ENCODE measurements around the gene TST. TPM values are rescaled to one million over a fixed set of nuclear protein-coding genes. Genes with fewer than 3 reads are reported as not detected.

The TST gene
- total RNA-seq, 3 donors from 2014 or later (not counting 1 experiment from before 2014, with no cell fraction given): 3.1 to 4.9 (median 4.3) TPM

DNA sequence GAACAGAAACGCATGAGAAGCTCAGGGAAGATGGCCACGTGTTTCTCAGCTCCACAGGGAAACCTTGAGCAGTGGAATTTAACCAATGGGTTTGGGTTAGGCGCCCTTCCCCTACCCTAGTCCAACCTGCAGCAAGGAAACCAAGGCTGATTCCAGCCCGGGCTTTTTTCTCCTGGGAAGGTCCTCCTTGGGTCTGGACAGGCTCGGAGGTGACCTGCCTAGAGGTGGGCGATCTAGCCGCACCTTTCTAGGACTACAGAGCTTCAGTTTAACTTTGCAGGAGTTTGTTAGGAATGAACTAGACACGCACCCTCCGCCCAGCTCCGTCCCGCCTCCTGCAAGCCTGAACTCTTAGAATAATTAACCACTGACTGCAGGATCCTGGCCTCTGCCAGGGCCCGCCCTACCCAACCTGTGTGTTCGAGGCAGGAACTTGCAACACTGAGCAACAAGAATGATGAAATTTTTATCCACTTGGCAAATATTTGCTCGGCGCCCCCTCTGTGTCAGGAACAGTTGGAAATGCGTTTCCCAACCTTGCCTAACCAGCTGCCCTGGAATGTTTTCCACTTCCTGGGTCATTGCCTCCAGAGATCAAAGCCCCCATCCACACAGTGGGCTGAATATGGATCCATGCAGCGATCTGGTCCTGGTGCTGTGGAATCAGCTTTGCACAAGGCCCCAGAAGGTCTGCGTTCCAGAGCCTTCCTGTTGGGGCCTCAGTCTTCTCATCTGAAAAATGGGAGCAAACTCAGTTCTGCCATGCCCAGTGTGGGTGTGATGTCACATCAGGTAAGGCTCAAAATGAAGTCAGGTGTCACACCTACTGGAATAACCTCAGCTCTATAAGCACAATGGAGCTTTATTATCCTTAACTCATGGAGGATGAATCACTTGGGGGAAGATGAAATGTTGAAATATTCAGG is 13.6 kb upstream of the TST start:
- H3K4me1 ChIP-seq (ENCODE audit: control insufficient read depth, insufficient read depth, low read length): no peaks in the 10 kb centered on the region
- intact Hi-C loops (cut with micrococcal nuclease): no loop called here
- H3K27ac ChIP-seq (ENCODE audit: low read length): no peak overlapping the region
- H3K4me3 ChIP-seq (ENCODE audit: low read length): no peak overlapping the region
- no peaks in the 10 kb centered on the region for H3K36me3 Mint-ChIP-seq
- H3K4me1 Mint-ChIP-seq: no peaks in the 10 kb centered on the region
- WGBS (ENCODE audit: insufficient coverage): 88% methylated on average over 18 of the region's 18 CpGs
- H3K9me3 ChIP-seq (ENCODE audit: control insufficient read depth, insufficient read depth, low read length): no peaks in the 10 kb centered on the region
- peaks cover 0 to 7% of the 10 kb centered on the region in 2 donors for H3K27me3 Mint-ChIP-seq (ENCODE audit: low read depth in 2 of 2)
- no peak overlapping the region for H3K4me3 Mint-ChIP-seq
- no peak overlapping the region for H3K27ac Mint-ChIP-seq
- no peaks in the 10 kb centered on the region for H3K27me3 ChIP-seq (ENCODE audit: control insufficient read depth, insufficient read depth, low read length)
- TF ChIP-seq, protein P1, sequence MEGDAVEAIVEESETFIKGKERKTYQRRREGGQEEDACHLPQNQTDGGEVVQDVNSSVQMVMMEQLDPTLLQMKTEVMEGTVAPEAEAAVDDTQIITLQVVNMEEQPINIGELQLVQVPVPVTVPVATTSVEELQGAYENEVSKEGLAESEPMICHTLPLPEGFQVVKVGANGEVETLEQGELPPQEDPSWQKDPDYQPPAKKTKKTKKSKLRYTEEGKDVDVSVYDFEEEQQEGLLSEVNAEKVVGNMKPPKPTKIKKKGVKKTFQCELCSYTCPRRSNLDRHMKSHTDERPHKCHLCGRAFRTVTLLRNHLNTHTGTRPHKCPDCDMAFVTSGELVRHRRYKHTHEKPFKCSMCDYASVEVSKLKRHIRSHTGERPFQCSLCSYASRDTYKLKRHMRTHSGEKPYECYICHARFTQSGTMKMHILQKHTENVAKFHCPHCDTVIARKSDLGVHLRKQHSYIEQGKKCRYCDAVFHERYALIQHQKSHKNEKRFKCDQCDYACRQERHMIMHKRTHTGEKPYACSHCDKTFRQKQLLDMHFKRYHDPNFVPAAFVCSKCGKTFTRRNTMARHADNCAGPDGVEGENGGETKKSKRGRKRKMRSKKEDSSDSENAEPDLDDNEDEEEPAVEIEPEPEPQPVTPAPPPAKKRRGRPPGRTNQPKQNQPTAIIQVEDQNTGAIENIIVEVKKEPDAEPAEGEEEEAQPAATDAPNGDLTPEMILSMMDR (IDR thresholded peaks at IDR 0.05): no peak
- ATAC-seq: no peak
- H3K9me3 Mint-ChIP-seq: no peaks in the 10 kb centered on the region
- DNase-seq: no peak
- H3K36me3 ChIP-seq (ENCODE audit: control insufficient read depth, insufficient read depth, low read length): peaks cover 12% of the 10 kb centered on the region

DNA sequence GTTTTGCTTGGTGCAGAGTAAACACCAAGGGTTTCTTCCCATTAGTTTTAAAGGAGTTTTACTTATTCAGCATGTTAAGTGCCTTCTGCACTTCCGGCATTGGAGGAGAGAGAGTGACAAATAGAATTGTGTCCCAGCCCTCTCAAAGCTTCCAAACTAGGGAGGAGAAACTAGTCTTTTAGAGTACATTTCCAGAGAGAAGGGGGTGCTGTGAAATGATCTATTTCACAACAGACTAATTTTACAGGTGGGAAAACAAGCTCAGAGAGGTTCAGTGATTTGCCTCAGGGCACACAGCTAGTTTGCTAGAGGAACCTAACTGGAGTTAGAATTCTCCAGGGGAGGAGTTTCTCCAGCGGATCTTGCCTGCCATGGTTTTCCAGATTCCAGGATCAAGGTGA is 12.9 kb upstream of the TST start:
- WGBS (ENCODE audit: insufficient coverage): 91% methylated on average over 2 of the region's 2 CpGs
- H3K9me3 Mint-ChIP-seq: no peaks in the 10 kb centered on the region
- H3K9me3 ChIP-seq (ENCODE audit: control insufficient read depth, insufficient read depth, low read length): no peaks in the 10 kb centered on the region

DNA sequence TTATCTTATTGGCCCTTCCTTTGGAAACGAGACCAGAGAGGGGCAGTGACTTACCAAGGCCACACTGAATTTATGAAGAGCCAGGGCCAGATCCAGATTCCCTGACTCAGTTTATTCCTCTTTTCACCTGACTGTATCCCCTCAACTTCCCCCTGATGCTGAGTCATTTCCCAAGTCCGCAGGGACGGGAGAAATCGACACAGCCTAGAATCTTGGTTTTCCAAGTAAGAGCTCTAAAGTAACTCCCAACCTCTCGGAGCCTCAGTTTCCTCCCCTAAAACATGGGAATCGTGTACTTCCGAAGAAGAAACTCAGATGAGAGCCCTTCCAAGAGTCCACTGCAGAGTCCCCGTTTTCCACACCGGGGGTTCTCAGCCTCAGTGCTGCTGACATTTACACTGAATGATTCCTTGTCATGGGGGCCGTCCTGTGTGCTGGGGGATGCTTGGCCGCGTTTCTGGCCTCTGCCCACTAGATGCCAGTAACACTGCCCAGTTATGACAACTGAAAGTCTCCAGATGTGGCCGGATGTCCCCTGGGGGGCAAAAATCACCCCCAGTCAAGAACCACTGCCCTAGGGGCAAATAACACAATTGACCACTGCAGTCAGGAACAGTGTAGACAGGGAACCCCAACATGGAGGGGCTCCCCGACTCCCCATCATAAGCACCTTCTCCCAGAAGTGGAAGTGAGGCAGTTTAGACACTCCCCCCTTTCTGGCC is 11.5 kb upstream of the TST start:
- Mint-ChIP-seq H3K27me3 (ENCODE audit: low read depth in 2 of 2) (no peaks in the 10 kb centered on the region), H3K9me3 (no peaks in the 10 kb centered on the region), H3K36me3 (no peaks in the 10 kb centered on the region), H3K27ac (no peak overlapping the region), H3K4me1 (no peaks in the 10 kb centered on the region), H3K4me3 (no peak overlapping the region)
- no peaks in the 10 kb centered on the region for H3K27me3 ChIP-seq (ENCODE audit: control insufficient read depth, insufficient read depth, low read length)
- no peaks in the 10 kb centered on the region for H3K4me1 ChIP-seq (ENCODE audit: control insufficient read depth, insufficient read depth, low read length)
- H3K9me3 ChIP-seq (ENCODE audit: control insufficient read depth, insufficient read depth, low read length): no peaks in the 10 kb centered on the region
- no peak for DNase-seq
- no peak overlapping the region for H3K4me3 ChIP-seq (ENCODE audit: low read length)
- peaks cover 14% of the 10 kb centered on the region for H3K36me3 ChIP-seq (ENCODE audit: control insufficient read depth, insufficient read depth, low read length)
- no peak overlapping the region for H3K27ac ChIP-seq (ENCODE audit: low read length)
- intact Hi-C loops (cut with micrococcal nuclease): no loop called here
- 86% methylated on average over 14 of the region's 14 CpGs for WGBS (ENCODE audit: insufficient coverage)
- TF ChIP-seq, protein P1 (IDR thresholded peaks at IDR 0.05): no peak
- no peak for ATAC-seq

More for the DNA sequence above, 12.9 kb upstream of the TST start:
- Mint-ChIP-seq H3K36me3 (no peaks in the 10 kb centered on the region), H3K4me3 (no peak overlapping the region), H3K27me3 (ENCODE audit: low read depth in 2 of 2) (peaks cover 0 to 3% of the 10 kb centered on the region in 2 donors), H3K27ac (no peak overlapping the region), H3K4me1 (no peaks in the 10 kb centered on the region)
- intact Hi-C loops (cut with micrococcal nuclease): no loop called here
- Histone ChIP-seq H3K4me3 (ENCODE audit: low read length) (no peak overlapping the region), H3K27ac (ENCODE audit: low read length) (no peak overlapping the region), H3K27me3 (ENCODE audit: control insufficient read depth, insufficient read depth, low read length) (no peaks in the 10 kb centered on the region), H3K4me1 (ENCODE audit: control insufficient read depth, insufficient read depth, low read length) (no peaks in the 10 kb centered on the region), H3K36me3 (ENCODE audit: control insufficient read depth, insufficient read depth, low read length) (peaks cover 14% of the 10 kb centered on the region)
- no peak for ATAC-seq
- DNase-seq: no peak
- TF ChIP-seq, protein P1 (IDR thresholded peaks at IDR 0.05): no peak
